ENCODE data around the gene LHB. TPM values are rescaled to one million over a fixed set of nuclear protein-coding genes. Genes with fewer than 3 reads are reported as not detected.

LHB gene
- polyA plus RNA-seq (2013), result 1.6 and 1.7 TPM in 2 replicates

DNA sequence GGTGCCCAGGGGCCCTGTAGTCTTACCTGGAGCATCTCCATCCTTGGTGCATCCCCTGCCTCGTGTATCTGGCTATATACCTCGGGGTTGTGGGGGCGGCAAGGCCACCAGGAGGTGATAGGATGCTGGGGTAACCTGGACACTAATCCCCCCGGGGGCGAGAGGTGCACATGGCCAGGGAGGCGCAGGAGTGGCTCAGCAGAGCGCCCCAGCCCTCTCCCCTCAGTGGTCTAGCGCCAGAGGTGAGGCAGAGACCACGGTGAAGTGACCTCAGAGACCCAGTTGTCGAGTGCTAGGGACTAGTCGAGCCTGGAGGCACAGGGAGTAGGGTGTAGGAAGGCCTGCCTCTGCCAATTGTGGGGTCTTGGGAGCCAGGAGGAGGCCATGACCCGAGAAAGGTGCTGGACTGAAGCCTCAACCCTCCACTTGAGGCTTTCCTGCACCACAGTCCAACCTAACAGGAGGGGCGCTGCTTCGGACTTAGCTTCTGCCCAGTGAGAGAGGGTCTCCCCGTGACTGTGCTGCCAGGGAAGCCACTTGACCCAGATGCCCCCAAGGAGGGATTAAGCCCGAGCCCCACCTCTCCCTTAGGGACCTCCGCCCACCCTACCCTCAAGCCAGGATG, at the start of gene LHB:
Gene LHB (minus strand): TSS at position 51 of the 625 bp plus-strand sequence. CDS start 10 bp downstream, at position 41.
- Histone ChIP-seq H3K9me3 (ENCODE audit: insufficient read depth, low read depth, low read length) (peaks cover 1% of the 10 kb centered on the region), H3K36me3 (ENCODE audit: control insufficient read depth in 1 of 2, insufficient read depth in 2 of 2, low read length in 2 of 2) (peaks cover 25 to 30% of the 10 kb centered on the region in 2 experiments)

DNA sequence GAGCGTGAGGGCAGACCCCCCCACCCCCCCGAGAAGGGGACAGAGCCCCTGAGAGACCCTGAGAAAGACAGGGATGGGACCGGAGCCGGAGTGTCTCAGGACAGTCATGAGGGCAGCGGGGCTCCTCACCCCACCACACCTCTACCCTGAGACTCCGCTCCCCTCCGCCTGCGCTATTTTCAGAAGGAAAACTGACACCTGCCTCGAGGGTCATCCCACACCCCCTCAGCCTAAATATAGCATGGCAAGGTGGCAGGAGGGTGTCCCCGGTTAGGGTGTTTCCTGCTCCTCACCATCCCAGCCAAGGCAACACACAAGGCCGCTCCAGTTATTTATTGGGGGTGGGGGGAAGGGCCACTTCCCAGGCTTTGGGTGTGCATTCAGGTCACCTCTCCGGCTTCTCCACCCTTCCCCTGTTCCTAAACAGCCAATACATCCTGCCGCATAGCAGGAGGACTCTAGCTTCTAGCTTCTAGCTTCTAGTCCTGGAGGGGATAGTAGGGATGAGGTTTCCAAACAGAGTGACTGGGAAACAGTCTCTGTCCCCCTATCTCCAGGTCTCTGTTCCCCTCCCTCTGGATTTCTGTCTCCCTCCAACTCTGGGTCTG, 49.1 kb upstream of the LHB start:
- no peak overlapping the region for H4K12ac ChIP-seq (ENCODE audit: low read depth, low read length)
- no peak overlapping the region for H3K4me2 ChIP-seq (ENCODE audit: low read length)
- H3K23ac ChIP-seq (ENCODE audit: low read length), result no peak overlapping the region
- H3K4me1 ChIP-seq (ENCODE audit: control insufficient read depth in 1 of 2, insufficient read depth in 2 of 2, low read length in 2 of 2), result peaks cover 21 to 26% of the 10 kb centered on the region in 2 experiments
- peak overlapping the region; percentile 87 for H2BK12ac ChIP-seq (ENCODE audit: low read length)
- peaks cover 4% of the 10 kb centered on the region for H3K79me2 ChIP-seq (ENCODE audit: control insufficient read depth, insufficient read depth, low read length, poor library complexity)
- no peak overlapping the region for H3K4me3 ChIP-seq (ENCODE audit: low read depth, low read length)
- H2BK120ac ChIP-seq (ENCODE audit: insufficient read depth, low read length, poor library complexity), result peak overlapping the region; percentile 44
- H3K18ac ChIP-seq (ENCODE audit: low read length), result no peak overlapping the region
- peaks cover 17% of the 10 kb centered on the region for H3K79me1 ChIP-seq (ENCODE audit: low read length)
- H3K14ac ChIP-seq (ENCODE audit: low read length), result peak overlapping the region; percentile 69
- peak overlapping the region; percentile 28 for H2AFZ ChIP-seq (ENCODE audit: insufficient read depth, low read length, poor library complexity)
- no peak overlapping the region for H2BK5ac ChIP-seq (ENCODE audit: low read depth, low read length, poor library complexity)
- peaks cover 11% of the 10 kb centered on the region for H3K27me3 ChIP-seq (ENCODE audit: insufficient read depth, low read length)
- no CpG with 5 or more reads among the region's 13 CpGs for WGBS (ENCODE audit: extremely low coverage, insufficient coverage, insufficient read length)
- no peak overlapping the region for H3K9ac ChIP-seq (ENCODE audit: low read length)
- H3K27ac ChIP-seq (ENCODE audit: low read depth, low read length), result no peak overlapping the region
- peak overlapping the region; percentile 80 for H4K8ac ChIP-seq (ENCODE audit: low read depth, low read length)
- DNase-seq, result no peak
- peak overlapping the region; percentile 89 for H4K91ac ChIP-seq (ENCODE audit: low read depth, low read length)
- H3K4ac ChIP-seq (ENCODE audit: low read depth, low read length), result no peak overlapping the region
- peak overlapping the region; percentile 90 for H2AK5ac ChIP-seq (ENCODE audit: low read length)
- H3K9me3 ChIP-seq (ENCODE audit: insufficient read depth, low read depth, low read length), result peaks cover 16% of the 10 kb centered on the region
- H3K36me3 ChIP-seq (ENCODE audit: control insufficient read depth in 1 of 2, insufficient read depth in 2 of 2, low read length in 2 of 2), result peaks cover 0 to 2% of the 10 kb centered on the region in 2 experiments

More for the DNA sequence above, at the start of gene LHB:
- no peak within 1 kb of the TSS for H2BK5ac ChIP-seq (ENCODE audit: low read depth, low read length, poor library complexity)
- H3K79me2 ChIP-seq (ENCODE audit: control insufficient read depth, insufficient read depth, low read length, poor library complexity), result no peaks in the 10 kb centered on the region
- H4K12ac ChIP-seq (ENCODE audit: low read depth, low read length), result no peak within 1 kb of the TSS
- no peak within 1 kb of the TSS for H3K18ac ChIP-seq (ENCODE audit: low read length)
- H3K4me3 ChIP-seq (ENCODE audit: low read depth, low read length), result peak within 1 kb of the TSS; percentile 35
- H3K27ac ChIP-seq (ENCODE audit: low read depth, low read length), result no peak within 1 kb of the TSS
- no peak within 1 kb of the TSS for H2BK120ac ChIP-seq (ENCODE audit: insufficient read depth, low read length, poor library complexity)
- no peak within 1 kb of the TSS for H2AK5ac ChIP-seq (ENCODE audit: low read length)
- no peak for DNase-seq
- H3K9ac ChIP-seq (ENCODE audit: low read length), result no peak within 1 kb of the TSS
- no peak within 1 kb of the TSS for H4K8ac ChIP-seq (ENCODE audit: low read depth, low read length)
- H3K4ac ChIP-seq (ENCODE audit: low read depth, low read length), result no peak within 1 kb of the TSS
- H2AFZ ChIP-seq (ENCODE audit: insufficient read depth, low read length, poor library complexity), result peak within 1 kb of the TSS; percentile 52
- no peak within 1 kb of the TSS for H2BK12ac ChIP-seq (ENCODE audit: low read length)
- WGBS (ENCODE audit: extremely low coverage, insufficient coverage, insufficient read length), result no CpG with 5 or more reads among the region's 17 CpGs
- H3K4me1 ChIP-seq (ENCODE audit: control insufficient read depth in 1 of 2, insufficient read depth in 2 of 2, low read length in 2 of 2), result peaks cover 5 to 11% of the 10 kb centered on the region in 2 experiments
- peaks cover 10% of the 10 kb centered on the region for H3K79me1 ChIP-seq (ENCODE audit: low read length)
- peak within 1 kb of the TSS; percentile 57 for H4K91ac ChIP-seq (ENCODE audit: low read depth, low read length)
- no peak within 1 kb of the TSS for H3K14ac ChIP-seq (ENCODE audit: low read length)
- peaks cover 7% of the 10 kb centered on the region for H3K27me3 ChIP-seq (ENCODE audit: insufficient read depth, low read length)
- H3K23ac ChIP-seq (ENCODE audit: low read length), result no peak within 1 kb of the TSS
- peak within 1 kb of the TSS; percentile 61 for H3K4me2 ChIP-seq (ENCODE audit: low read length)

DNA sequence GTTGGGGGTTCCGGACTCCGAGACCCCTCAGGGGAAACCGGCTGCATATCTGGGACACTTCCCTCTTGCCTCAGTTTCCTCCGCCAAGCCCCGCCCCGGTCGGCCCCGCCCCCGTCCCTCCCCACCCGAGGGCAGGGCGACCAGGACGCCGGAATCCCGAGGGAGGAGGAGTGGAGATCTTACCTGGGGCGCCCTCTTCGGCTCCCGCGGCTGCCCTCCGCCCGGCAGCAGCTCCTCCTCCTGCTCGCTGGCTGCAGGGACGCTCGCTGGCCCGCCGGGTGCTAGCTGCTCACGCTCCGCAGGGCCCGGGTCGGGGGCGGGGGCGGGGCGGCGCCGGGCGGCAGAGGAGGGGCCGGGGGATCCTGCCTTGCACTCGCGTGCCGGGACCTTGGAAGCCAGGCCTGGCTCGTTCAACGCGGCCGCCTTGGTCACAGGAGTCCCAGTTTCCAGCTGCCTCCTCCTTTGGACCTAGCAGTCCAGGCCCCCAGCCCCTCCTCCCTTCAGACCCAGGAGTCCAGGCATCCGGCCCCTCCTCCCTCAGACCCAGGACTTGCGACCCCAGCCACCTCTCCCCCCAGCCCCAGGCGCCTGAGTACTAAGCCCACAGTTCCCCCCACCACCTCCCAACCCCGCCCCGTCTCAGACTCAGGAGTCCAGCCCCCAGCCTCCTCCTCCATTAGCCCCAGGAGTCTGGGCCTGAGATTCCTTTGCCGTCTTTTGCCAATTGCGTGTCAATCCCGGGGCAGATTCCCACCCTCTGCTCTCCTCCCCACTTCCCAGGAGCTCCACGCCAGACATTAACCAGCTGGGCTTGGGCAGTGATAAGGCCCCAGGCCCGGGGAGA, 48.1 kb upstream of the LHB start, which contains the start of gene NTF4:
Gene NTF4 (minus strand): TSS at position 51 of the 844 bp plus-strand sequence. CDS start 2,821 bp downstream, outside the sequence.
- H3K9me3 ChIP-seq (ENCODE audit: insufficient read depth, low read depth, low read length), result peaks cover 6% of the 10 kb centered on the region
- H3K23ac ChIP-seq (ENCODE audit: low read length), result no peak within 1 kb of the TSS
- H3K4ac ChIP-seq (ENCODE audit: low read depth, low read length), result peak within 1 kb of the TSS; percentile 65
- H3K4me1 ChIP-seq (ENCODE audit: control insufficient read depth in 1 of 2, insufficient read depth in 2 of 2, low read length in 2 of 2), result peaks cover 21 to 26% of the 10 kb centered on the region in 2 experiments
- H3K27me3 ChIP-seq (ENCODE audit: insufficient read depth, low read length), result peaks cover 1% of the 10 kb centered on the region
- peak within 1 kb of the TSS; percentile 92 for H2BK12ac ChIP-seq (ENCODE audit: low read length)
- peak within 1 kb of the TSS; percentile 62 for H3K4me2 ChIP-seq (ENCODE audit: low read length)
- H3K36me3 ChIP-seq (ENCODE audit: control insufficient read depth in 1 of 2, insufficient read depth in 2 of 2, low read length in 2 of 2), result peaks cover 0 to 2% of the 10 kb centered on the region in 2 experiments
- H3K14ac ChIP-seq (ENCODE audit: low read length), result peak within 1 kb of the TSS; percentile 85
- H3K27ac ChIP-seq (ENCODE audit: low read depth, low read length), result peak within 1 kb of the TSS; percentile 81
- H4K8ac ChIP-seq (ENCODE audit: low read depth, low read length), result peak within 1 kb of the TSS; percentile 96
- H2BK5ac ChIP-seq (ENCODE audit: low read depth, low read length, poor library complexity), result peak within 1 kb of the TSS; percentile 78
- H2BK120ac ChIP-seq (ENCODE audit: insufficient read depth, low read length, poor library complexity), result peak within 1 kb of the TSS; percentile 96
- H3K79me2 ChIP-seq (ENCODE audit: control insufficient read depth, insufficient read depth, low read length, poor library complexity), result peaks cover 4% of the 10 kb centered on the region
- H2AFZ ChIP-seq (ENCODE audit: insufficient read depth, low read length, poor library complexity), result peak within 1 kb of the TSS; percentile 82
- peak within 1 kb of the TSS; percentile 84 for H2AK5ac ChIP-seq (ENCODE audit: low read length)
- WGBS (ENCODE audit: extremely low coverage, insufficient coverage, insufficient read length), result no CpG with 5 or more reads among the region's 53 CpGs
- peak within 1 kb of the TSS; percentile 97 for H3K18ac ChIP-seq (ENCODE audit: low read length)
- peak within 1 kb of the TSS; percentile 87 for H4K12ac ChIP-seq (ENCODE audit: low read depth, low read length)
- H3K4me3 ChIP-seq (ENCODE audit: low read depth, low read length), result peak within 1 kb of the TSS; percentile 45
- H3K9ac ChIP-seq (ENCODE audit: low read length), result no peak within 1 kb of the TSS
- peaks cover 17% of the 10 kb centered on the region for H3K79me1 ChIP-seq (ENCODE audit: low read length)
- peak within 1 kb of the TSS; percentile 97 for H4K91ac ChIP-seq (ENCODE audit: low read depth, low read length)
- peak; percentile 57 to 61 for DNase-seq

DNA sequence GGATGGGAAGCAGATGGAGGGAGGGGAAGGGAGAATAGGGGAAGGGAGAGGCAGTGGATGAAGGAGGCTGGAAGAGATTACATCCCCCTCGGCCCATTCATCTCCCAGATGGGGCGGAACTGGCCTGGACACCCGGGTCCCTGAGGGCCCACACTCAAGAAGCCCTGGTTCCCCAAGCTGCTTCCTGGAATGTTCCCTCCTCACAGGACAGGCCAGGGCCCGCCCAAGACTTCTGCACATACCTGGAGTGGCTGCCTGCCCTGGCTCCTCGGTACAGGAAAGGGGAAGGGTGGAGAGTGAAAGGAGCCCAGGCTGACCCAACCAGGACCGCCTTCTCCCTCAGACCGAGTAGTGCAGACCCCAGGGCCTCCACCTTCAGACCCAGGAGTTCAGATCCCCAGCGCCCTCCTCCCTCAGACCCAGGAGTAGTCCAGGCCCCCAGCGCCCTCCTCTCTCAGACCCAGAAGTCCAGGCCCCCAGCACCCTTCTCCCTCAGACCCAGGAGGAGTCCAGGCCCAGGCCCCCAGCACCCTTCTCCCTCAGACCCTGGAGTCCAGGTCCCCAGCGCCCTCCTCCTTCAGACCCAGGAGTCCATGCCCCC, 47.2 kb upstream of the LHB start:
- Histone ChIP-seq H3K79me2 (ENCODE audit: control insufficient read depth, insufficient read depth, low read length, poor library complexity) (peaks cover 4% of the 10 kb centered on the region), H3K4me1 (ENCODE audit: control insufficient read depth in 1 of 2, insufficient read depth in 2 of 2, low read length in 2 of 2) (peaks cover 21 to 26% of the 10 kb centered on the region in 2 experiments), H2BK120ac (ENCODE audit: insufficient read depth, low read length, poor library complexity) (peak overlapping the region; percentile 96), H3K4ac (ENCODE audit: low read depth, low read length) (peak overlapping the region; percentile 65), H4K12ac (ENCODE audit: low read depth, low read length) (peak overlapping the region; percentile 87), H3K4me2 (ENCODE audit: low read length) (peak overlapping the region; percentile 53), H3K27me3 (ENCODE audit: insufficient read depth, low read length) (no peaks in the 10 kb centered on the region), H3K14ac (ENCODE audit: low read length) (peak overlapping the region; percentile 85), H2BK5ac (ENCODE audit: low read depth, low read length, poor library complexity) (peak overlapping the region; percentile 77), H3K9me3 (ENCODE audit: insufficient read depth, low read depth, low read length) (peaks cover 2% of the 10 kb centered on the region), H4K8ac (ENCODE audit: low read depth, low read length) (peak overlapping the region; percentile 96), H3K79me1 (ENCODE audit: low read length) (peaks cover 17% of the 10 kb centered on the region), H3K4me3 (ENCODE audit: low read depth, low read length) (peak overlapping the region; percentile 45), H3K23ac (ENCODE audit: low read length) (no peak overlapping the region), H3K27ac (ENCODE audit: low read depth, low read length) (peak overlapping the region; percentile 81), H2AFZ (ENCODE audit: insufficient read depth, low read length, poor library complexity) (peak overlapping the region; percentile 82), H2BK12ac (ENCODE audit: low read length) (peak overlapping the region; percentile 92), H4K91ac (ENCODE audit: low read depth, low read length) (peak overlapping the region; percentile 97), H3K18ac (ENCODE audit: low read length) (peak overlapping the region; percentile 97), H3K36me3 (ENCODE audit: control insufficient read depth in 1 of 2, insufficient read depth in 2 of 2, low read length in 2 of 2) (peaks cover 0 to 2% of the 10 kb centered on the region in 2 experiments), H2AK5ac (ENCODE audit: low read length) (peak overlapping the region; percentile 84), H3K9ac (ENCODE audit: low read length) (no peak overlapping the region)
- no CpG with 5 or more reads among the region's 10 CpGs for WGBS (ENCODE audit: extremely low coverage, insufficient coverage, insufficient read length)
- DNase-seq, result peak; percentile 28 to 43

Measured in trophoblast cell (in vitro differentiated cells and primary cell).